ENCODE measurements around the gene SPON1.

The SPON1 gene

DNA sequence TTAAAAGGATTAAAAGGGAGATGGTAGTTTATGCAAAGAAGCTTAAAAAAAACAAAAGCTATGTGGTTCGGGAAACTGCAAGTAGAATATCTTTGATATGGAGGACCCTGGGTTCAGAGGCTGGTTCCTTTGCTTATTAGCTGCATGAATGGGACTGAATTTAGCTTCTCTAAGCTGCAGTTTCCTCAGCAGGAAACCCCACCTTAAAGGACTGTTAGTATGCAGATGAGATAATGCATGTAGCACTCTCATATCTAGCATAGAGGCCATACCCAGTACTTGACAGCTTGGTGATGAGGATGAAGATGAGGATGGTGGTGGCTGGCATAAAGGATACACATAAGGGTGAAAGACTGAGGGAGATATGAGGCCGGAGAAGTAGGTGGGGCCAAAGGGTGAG is 261.9 kb downstream of the SPON1 start:
- H3K4me1 Mint-ChIP-seq, result no peaks in the 10 kb centered on the region
- no peaks in the 10 kb centered on the region for H3K27me3 Mint-ChIP-seq
- H3K27ac Mint-ChIP-seq, result no peak overlapping the region
- peaks cover 1% of the 10 kb centered on the region for H3K36me3 Mint-ChIP-seq
- no peaks in the 10 kb centered on the region for H3K9me3 Mint-ChIP-seq
- H3K4me3 Mint-ChIP-seq, result no peak overlapping the region

DNA sequence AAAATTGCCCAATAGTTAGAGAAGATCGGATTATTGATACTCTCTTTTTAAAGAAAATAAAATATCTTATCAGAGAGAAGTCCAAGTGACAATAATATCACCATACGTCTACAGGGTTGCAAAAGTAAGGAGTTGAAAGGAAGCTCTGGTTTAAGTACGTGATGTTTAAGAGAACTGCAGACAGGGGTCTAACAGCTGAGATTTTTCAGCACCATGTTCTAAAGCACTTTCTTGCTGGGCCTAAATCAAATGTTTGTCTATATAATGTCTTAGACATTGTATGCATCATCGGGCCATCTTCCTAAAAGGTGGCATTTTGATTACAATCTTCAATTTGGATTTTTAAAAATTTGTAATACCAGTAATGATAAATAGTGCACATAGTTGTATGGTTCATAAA is 263.1 kb downstream of the SPON1 start:
- H3K4me3 Mint-ChIP-seq, result no peak overlapping the region
- no peaks in the 10 kb centered on the region for H3K9me3 Mint-ChIP-seq
- no peaks in the 10 kb centered on the region for H3K4me1 Mint-ChIP-seq
- no peaks in the 10 kb centered on the region for H3K27me3 Mint-ChIP-seq
- H3K27ac Mint-ChIP-seq, result no peak overlapping the region
- H3K36me3 Mint-ChIP-seq, result peaks cover 1% of the 10 kb centered on the region

DNA sequence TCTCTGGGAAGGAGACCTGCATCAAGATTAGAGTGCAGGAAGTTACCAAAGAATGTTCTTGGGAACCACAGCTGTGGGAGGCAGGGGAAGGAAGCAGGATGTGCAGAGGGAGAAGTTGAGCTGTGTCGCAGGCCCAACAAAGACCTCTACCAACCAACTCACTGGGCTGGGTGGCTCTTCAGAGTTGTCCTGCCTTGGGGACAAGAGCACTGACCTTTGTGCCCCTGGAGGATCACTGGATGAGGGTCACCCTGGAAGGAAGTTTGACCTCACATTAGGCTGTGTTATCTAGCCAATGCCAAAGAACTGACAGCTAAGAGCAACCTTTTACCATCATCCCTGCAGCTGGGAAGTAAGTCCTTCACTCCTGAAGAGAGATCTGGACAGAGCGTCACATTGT is 265.8 kb downstream of the SPON1 start:
- Mint-ChIP-seq H3K9me3 (no peaks in the 10 kb centered on the region), H3K36me3 (peaks cover 1% of the 10 kb centered on the region), H3K27me3 (no peaks in the 10 kb centered on the region)

DNA sequence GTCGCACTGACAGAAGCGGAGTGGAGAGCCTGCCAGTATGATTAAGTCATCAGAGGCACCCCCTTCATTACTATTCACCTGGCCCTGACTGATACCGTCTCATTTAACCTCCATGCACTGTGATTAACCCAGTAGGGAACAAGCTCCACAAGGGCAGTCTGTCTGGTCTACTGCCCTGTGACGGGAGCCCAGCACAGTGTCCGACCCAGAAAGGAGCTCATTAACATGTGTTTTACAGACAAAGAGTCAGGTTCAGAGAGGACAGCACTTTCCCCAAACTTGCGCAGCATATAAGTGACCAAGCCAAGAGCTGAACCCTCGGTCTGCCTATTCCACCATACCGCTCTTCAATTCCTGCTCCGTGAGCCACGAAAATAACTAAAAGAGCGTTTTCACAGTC is 266.9 kb downstream of the SPON1 start:
- peaks cover 1% of the 10 kb centered on the region for H3K36me3 Mint-ChIP-seq
- H3K9me3 Mint-ChIP-seq, result no peaks in the 10 kb centered on the region
- no peak overlapping the region for H3K27ac Mint-ChIP-seq
- H3K4me3 Mint-ChIP-seq, result no peak overlapping the region
- H3K4me1 Mint-ChIP-seq, result no peaks in the 10 kb centered on the region
- no peaks in the 10 kb centered on the region for H3K27me3 Mint-ChIP-seq

More for the DNA sequence above, 265.8 kb downstream of the SPON1 start:
- Mint-ChIP-seq H3K4me1 (no peaks in the 10 kb centered on the region), H3K27ac (no peak overlapping the region), H3K4me3 (no peak overlapping the region)

DNA sequence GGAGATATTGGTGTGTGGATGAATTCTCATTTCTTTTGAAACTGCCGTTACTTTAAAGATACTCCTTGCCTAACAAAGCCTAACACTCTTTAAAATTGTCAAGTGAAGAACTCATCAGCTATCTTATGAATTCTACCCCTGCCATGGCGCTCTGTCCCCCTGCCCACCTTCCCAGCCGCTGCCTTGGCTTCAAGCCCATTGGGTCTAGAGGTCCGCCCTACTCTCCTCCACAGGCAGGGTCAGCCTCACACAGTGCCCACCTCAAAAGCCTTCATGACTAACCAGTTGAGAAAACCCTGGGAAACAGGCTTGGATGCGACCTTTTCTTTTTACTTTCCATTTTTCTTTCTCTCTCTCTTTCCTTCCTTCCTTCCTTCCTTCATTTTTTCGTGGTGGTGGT is 267.9 kb downstream of the SPON1 start:
- Mint-ChIP-seq H3K9me3 (no peaks in the 10 kb centered on the region), H3K4me3 (no peak overlapping the region), H3K36me3 (peaks cover under 1% of the 10 kb centered on the region), H3K27me3 (no peaks in the 10 kb centered on the region), H3K27ac (no peak overlapping the region), H3K4me1 (no peaks in the 10 kb centered on the region)

DNA sequence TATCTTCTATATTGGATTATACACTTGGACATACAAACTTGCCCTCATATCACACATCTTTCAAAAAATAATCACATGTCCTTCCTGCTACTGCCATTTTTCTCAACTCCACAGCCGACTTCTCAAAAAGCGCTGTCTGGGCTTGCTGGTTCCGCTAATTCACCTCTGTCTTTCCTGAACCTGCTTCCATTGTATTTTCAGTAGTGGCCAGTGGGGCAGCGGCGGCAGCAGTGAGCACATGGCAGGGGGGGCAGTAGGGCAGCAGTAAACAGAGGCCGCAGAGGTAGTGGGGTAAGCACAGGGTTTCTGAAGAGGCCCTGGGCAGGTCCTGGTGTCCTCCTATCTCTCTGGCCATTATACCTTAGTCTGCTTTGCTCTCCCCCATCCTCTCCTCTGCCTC is 270.1 kb downstream of the SPON1 start:
- no peaks in the 10 kb centered on the region for H3K9me3 Mint-ChIP-seq
- H3K4me3 Mint-ChIP-seq, result no peak overlapping the region
- H3K4me1 Mint-ChIP-seq, result peaks cover 3% of the 10 kb centered on the region
- H3K36me3 Mint-ChIP-seq, result no peaks in the 10 kb centered on the region
- no peaks in the 10 kb centered on the region for H3K27me3 Mint-ChIP-seq
- H3K27ac Mint-ChIP-seq, result no peak overlapping the region

DNA sequence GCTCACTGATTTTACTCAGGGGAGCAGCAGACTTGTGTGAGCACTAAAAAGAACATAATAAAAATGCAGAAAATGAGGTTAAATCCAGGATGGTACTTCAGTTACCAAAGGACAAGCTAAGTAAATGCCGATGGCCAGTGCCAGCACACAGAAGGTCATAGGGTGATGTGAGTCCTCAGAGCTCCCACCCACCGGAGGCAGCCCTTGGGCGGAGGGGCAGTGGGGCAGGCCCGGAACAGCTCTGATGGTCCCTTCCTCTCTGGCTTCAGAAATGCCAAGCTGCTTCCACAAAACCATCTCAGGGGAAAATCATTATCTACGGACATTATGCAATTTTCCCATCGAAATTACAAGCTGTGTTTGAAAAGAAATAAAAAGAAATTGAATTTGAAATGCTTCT is 271.9 kb downstream of the SPON1 start:
- Mint-ChIP-seq H3K4me1 (peaks cover 3% of the 10 kb centered on the region), H3K9me3 (no peaks in the 10 kb centered on the region), H3K27ac (no peak overlapping the region), H3K27me3 (no peaks in the 10 kb centered on the region), H3K36me3 (no peaks in the 10 kb centered on the region), H3K4me3 (no peak overlapping the region)

DNA sequence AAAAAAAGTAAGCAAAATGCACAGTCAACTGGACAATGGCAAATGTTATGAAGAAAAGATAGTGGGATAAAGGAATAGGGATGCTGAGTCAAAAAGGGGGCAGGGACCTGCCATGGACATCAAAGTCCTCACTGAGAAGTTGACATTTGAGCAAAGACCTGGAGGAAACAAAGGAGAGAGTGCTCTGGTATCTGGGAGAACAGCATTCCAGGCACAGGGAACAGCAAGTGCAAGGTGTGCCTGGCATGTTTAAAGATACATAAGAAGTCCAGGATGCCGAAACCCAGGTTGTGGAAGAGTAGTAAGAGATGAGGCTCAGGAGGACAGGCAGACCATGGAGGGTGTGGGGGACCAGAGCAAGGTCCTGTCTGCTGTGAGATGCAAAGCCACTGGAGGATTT is 273.2 kb downstream of the SPON1 start:
- no peaks in the 10 kb centered on the region for H3K36me3 Mint-ChIP-seq
- H3K27me3 Mint-ChIP-seq, result no peaks in the 10 kb centered on the region
- no peak overlapping the region for H3K4me3 Mint-ChIP-seq
- no peak overlapping the region for H3K27ac Mint-ChIP-seq
- H3K9me3 Mint-ChIP-seq, result no peaks in the 10 kb centered on the region
- H3K4me1 Mint-ChIP-seq, result peaks cover 3% of the 10 kb centered on the region

DNA sequence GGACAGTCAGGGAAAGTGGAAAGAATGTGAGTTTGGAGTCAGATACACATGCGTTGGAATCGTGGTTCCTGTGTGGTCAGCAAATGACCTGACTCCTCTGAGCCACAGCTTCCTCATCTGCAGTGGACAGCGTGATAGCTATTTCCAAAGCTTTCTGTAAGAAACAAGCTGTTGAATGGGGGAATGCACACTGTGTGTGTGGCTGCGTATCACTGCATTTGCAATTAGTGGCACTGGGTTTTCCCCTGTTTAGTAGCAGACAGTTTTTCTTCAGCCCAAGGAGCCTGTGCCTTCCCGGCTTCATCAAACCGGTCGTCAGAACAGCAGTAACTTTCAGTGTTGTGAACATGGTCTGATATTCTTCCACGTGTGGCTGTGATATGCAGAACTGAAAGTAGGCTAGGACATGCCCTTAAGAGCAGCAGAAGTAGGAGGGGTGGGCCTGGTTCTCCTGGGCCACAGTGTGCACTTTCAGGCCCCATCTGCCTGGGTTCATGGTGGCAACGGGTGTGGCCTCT is 275.0 kb downstream of the SPON1 start:
- no peaks in the 10 kb centered on the region for H3K9me3 Mint-ChIP-seq
- H3K36me3 Mint-ChIP-seq, result no peaks in the 10 kb centered on the region
- no peak overlapping the region for H3K4me3 Mint-ChIP-seq
- no peak overlapping the region for H3K27ac Mint-ChIP-seq
- peaks cover 3% of the 10 kb centered on the region for H3K4me1 Mint-ChIP-seq
- H3K27me3 Mint-ChIP-seq, result no peaks in the 10 kb centered on the region

DNA sequence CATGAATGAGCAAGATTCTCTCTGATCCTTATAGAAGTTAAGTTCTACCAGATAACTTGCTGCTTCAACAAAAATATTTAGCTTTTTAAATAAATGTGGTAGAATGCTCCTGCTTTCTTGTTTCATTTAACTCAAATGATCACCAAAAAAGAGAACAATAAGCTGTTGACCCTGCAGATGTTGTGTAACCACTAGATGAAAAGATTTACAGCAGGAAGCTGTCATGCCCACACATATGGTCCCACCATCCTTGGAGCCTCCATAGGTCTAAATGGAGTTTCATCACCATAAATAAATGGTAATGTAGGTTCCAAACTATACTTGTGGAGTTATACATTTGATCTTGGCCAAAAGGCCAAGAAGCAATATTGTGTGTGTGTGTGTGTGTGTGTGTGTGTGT is 277.7 kb downstream of the SPON1 start:
- peaks cover 3% of the 10 kb centered on the region for H3K4me1 Mint-ChIP-seq
- H3K36me3 Mint-ChIP-seq, result peaks cover 2% of the 10 kb centered on the region
- no peak overlapping the region for H3K27ac Mint-ChIP-seq
- no peaks in the 10 kb centered on the region for H3K27me3 Mint-ChIP-seq
- H3K4me3 Mint-ChIP-seq, result no peak overlapping the region
- H3K9me3 Mint-ChIP-seq, result no peaks in the 10 kb centered on the region

DNA sequence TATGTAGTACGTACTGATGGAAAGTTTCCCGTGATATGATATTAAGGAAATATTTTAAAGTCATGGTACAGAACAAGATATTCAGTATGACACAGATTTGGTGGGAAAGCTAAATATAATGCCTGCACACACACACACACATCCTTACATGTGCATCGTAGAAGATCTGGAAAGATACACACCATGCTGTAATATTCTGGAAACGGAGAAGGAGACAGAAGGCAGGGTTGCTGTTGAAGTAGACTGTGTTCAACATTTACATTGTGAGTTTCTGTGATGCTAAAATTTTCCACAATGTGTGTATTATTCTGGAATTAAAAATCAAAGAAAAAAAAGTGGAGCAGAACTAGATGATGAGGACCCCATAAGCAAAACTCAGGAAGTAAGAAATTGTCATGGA is 278.4 kb downstream of the SPON1 start:
- H3K27me3 Mint-ChIP-seq, result no peaks in the 10 kb centered on the region
- H3K36me3 Mint-ChIP-seq, result peaks cover 2% of the 10 kb centered on the region
- no peak overlapping the region for H3K4me3 Mint-ChIP-seq
- no peak overlapping the region for H3K27ac Mint-ChIP-seq
- no peaks in the 10 kb centered on the region for H3K9me3 Mint-ChIP-seq
- peaks cover 3% of the 10 kb centered on the region for H3K4me1 Mint-ChIP-seq

DNA sequence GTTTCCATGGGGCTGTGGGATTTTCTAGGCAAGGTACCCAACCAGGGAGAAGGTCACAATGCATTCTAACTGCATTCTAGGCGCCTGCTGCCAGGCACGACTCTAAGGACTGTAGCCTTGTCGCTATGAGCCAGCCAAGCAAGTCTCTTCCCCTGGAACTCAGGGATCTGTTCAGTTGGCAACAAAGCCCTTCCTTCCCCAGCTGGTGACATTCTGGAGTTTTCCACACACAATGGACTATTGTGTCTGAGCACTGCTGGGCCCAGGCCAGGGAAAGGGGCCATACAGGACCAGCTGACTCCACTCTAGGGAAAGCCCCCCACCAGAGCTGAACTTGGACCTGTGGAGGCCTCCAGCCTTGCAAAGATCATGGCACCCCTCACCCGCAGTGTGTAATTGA is 279.7 kb downstream of the SPON1 start:
- H3K4me3 Mint-ChIP-seq, result no peak overlapping the region
- H3K9me3 Mint-ChIP-seq, result no peaks in the 10 kb centered on the region
- peaks cover 2% of the 10 kb centered on the region for H3K36me3 Mint-ChIP-seq
- H3K27me3 Mint-ChIP-seq, result no peaks in the 10 kb centered on the region
- no peak overlapping the region for H3K27ac Mint-ChIP-seq
- H3K4me1 Mint-ChIP-seq, result no peaks in the 10 kb centered on the region

DNA sequence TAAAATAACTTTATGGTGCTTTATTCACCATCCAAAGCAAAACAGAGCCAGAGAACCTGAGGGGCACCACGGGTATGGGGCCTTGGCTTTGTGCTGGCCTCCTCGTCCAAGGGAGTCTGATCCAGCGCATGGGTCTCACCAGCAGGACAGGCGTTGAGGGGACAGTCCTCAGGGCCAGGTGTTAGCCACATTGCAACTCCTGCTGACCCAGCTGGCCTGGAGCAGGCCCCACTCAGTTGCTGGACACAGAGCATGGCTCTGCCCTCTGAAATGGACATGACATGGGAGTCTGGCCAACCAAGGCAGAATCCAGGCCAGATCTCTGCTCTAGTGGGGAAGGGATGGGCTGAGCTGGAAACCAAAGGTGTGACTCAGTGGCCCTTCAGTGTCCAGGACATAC is 280.2 kb downstream of the SPON1 start:
- peaks cover 2% of the 10 kb centered on the region for H3K36me3 Mint-ChIP-seq
- no peaks in the 10 kb centered on the region for H3K27me3 Mint-ChIP-seq
- H3K9me3 Mint-ChIP-seq, result no peaks in the 10 kb centered on the region
- peaks cover 5% of the 10 kb centered on the region for H3K4me1 Mint-ChIP-seq
- no peak overlapping the region for H3K4me3 Mint-ChIP-seq
- H3K27ac Mint-ChIP-seq, result no peak overlapping the region

DNA sequence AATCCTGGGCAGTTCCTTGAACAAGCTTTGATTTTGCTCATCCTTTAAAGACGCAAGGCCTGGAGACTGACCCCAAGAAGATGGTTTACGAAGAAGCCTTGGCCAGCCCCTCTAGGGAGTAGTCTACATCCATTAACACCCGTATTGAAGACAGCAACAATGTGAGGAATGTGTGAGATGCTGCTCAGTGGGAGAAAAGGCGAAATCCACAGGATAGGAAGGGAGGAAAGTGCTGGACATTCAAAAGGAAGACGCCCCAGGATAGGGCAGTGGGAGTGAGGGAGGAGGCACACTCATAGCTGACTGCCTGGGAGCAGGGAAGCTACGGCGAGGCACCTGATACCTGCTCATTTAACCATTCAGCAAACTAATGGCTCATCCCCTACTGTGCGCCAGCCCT is 282.4 kb downstream of the SPON1 start:
- H3K27me3 Mint-ChIP-seq, result no peaks in the 10 kb centered on the region
- H3K9me3 Mint-ChIP-seq, result no peaks in the 10 kb centered on the region
- H3K4me3 Mint-ChIP-seq, result no peak overlapping the region
- peaks cover 2% of the 10 kb centered on the region for H3K36me3 Mint-ChIP-seq
- H3K27ac Mint-ChIP-seq, result no peak overlapping the region
- peaks cover 24% of the 10 kb centered on the region for H3K4me1 Mint-ChIP-seq

DNA sequence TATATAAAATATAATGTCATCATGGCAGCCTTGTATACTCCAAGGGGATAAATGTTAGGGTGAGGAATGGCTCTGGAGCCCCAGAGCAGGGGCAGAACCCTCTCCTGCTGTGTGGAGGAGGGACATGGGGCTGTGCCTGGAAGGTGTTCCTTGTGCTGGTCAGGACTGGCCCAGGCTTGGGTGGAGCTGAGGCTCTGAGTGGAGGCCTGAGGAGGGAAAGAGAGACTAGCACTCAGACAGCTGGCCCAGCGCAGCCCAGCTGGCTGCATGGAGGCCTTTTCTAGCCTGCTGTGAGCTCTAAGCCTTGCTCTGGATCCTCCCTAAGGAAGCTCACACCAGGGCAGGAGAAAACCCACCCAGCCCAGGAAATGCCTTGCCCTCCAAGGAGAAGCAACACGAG is 282.9 kb downstream of the SPON1 start:
- Mint-ChIP-seq H3K27ac (no peak overlapping the region), H3K9me3 (no peaks in the 10 kb centered on the region), H3K27me3 (no peaks in the 10 kb centered on the region), H3K4me1 (peaks cover 24% of the 10 kb centered on the region), H3K36me3 (peaks cover 2% of the 10 kb centered on the region), H3K4me3 (no peak overlapping the region)

DNA sequence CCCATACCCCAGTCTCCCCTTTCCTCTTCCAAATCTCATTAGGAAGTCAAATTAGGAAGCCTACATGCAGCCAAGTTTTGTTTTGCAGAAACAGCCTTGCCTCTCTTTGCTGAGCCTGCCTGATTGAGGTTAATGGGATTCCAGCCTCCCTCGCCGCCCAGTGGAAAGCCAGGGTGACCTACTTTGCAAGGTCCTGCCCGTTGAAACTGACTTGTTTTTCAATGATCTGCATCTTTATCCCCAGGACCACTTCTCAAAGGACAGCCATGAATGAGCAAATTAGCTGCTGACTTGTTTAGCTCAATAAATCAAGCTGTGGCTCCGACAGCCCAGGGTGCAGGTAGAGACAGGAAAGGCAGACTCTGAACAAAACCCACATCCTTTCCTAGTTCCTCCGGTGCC is 286.1 kb downstream of the SPON1 start:
- Mint-ChIP-seq H3K27ac (no peak overlapping the region), H3K4me1 (peaks cover 24% of the 10 kb centered on the region), H3K9me3 (no peaks in the 10 kb centered on the region), H3K27me3 (no peaks in the 10 kb centered on the region), H3K4me3 (peak overlapping the region; percentile 59), H3K36me3 (peaks cover 2% of the 10 kb centered on the region)

DNA sequence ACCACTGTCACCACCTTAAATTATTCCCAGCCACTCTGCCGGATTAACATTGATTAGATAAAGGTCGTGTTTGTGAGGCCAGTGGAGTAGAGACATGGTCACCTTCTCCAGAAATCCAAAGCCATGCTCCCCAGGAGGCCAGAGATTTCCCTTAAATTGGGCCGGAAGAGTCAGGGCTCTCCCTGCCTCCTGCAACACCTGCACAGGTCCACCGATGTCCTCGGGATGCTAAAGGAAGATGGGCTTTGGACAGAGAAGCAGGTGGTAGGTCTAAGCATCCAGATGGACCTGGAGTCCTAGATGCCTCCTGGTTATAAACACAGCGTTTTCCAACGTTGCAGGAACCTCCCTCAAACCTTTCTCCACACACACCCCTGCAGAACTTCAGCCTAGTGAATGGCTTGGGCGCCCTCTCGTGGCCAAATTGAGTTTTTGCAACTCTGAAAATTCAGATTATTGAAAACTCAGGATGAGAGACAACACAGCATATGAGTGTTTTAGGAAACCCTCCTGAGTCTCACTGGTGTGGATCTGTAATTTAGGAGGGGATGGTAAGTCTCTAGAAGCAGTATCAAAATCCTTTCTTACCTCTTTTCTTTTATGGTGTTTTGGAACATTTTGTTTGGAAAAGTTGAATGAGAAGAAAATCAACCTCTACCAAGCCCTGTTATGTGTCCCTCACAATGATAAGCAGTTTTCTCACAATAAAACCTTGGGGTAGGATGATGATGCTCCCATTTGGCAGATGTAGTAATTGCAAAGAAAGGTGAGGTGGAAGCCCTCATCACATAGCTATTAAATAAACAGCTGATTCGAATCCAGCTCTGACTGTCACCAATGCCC is 286.8 kb downstream of the SPON1 start:
- Mint-ChIP-seq H3K27me3 (no peaks in the 10 kb centered on the region), H3K36me3 (no peaks in the 10 kb centered on the region), H3K27ac (no peak overlapping the region), H3K4me3 (peak overlapping the region; percentile 59), H3K4me1 (peaks cover 24% of the 10 kb centered on the region), H3K9me3 (no peaks in the 10 kb centered on the region)

Measured in activated naive CD4-positive, alpha-beta T cell treated with anti-CD3 and anti-CD28 coated beads, Interleukin-2, amount 50 U/mL, for 24 hours (primary cell).